KMS-11 (cell line): Measurements from ENCODE around the gene C15orf62.

Source experiments
- H2AFZ ChIP-seq: fragments of 200-600 bp; sonication (generic); 2 replicates; pipeline ENCODE4 v1.6.1; 2016; ENCODE audit warnings: antibody characterized with exemption, mixed run types, low read depth
- H3K27ac ChIP-seq: fragments of 200-600 bp; sonication (generic); 2 replicates; pipeline ENCODE4 v1.6.1; 2016; ENCODE audit warnings: mild to moderate bottlenecking, mixed run types
- H3K27me3 ChIP-seq: fragments of 200-600 bp; sonication (generic); 2 replicates; pipeline ENCODE4 v1.6.1; 2017; ENCODE audit warnings: mild to moderate bottlenecking, low read depth, mixed run types, moderate library complexity; ENCODE audit not compliant: insufficient read depth
- H3K36me3 ChIP-seq: fragments of 200-600 bp; sonication (generic); 2 replicates; pipeline ENCODE4 v1.6.1; 2017; ENCODE audit warnings: mild to moderate bottlenecking, mixed run types; ENCODE audit not compliant: insufficient read depth
- H3K4me1 ChIP-seq: fragments of 200-600 bp; sonication (generic); 2 replicates; pipeline ENCODE4 v1.6.1; 2016; ENCODE audit warnings: mild to moderate bottlenecking, low read depth, mixed run types; ENCODE audit not compliant: poor library complexity, severe bottlenecking
- H3K4me2 ChIP-seq: fragments of 200-600 bp; sonication (generic); 2 replicates; pipeline ENCODE4 v1.7.0; 2016; ENCODE audit warnings: mild to moderate bottlenecking, mixed run types
- H3K4me3 ChIP-seq: fragments of 200-600 bp; sonication (generic); IDR thresholded peaks from 2 replicates; pipeline ENCODE4 v1.6.1; 2017; ENCODE audit warnings: low read depth, low read length, mixed read lengths; ENCODE audit not compliant: insufficient read depth
- H3K79me2 ChIP-seq: fragments of 200-600 bp; sonication (generic); 2 replicates; pipeline ENCODE4 v1.6.1; 2016; ENCODE audit warnings: low read depth, mixed run types; ENCODE audit not compliant: insufficient read depth
- H3K9ac ChIP-seq: fragments of 200-600 bp; sonication (generic); 2 replicates; pipeline ENCODE4 v1.6.1; 2016; ENCODE audit warnings: mild to moderate bottlenecking, mixed run types
- H4K20me1 ChIP-seq: fragments of 200-600 bp; sonication (generic); 2 replicates; pipeline ENCODE4 v1.6.1; 2016; ENCODE audit warnings: mild to moderate bottlenecking, mixed run types; ENCODE audit not compliant: insufficient read depth
- TF ChIP-seq, protein P1 (sequence below): fragments of 200-600 bp; sonication (generic); conservative IDR thresholded peaks from 2 replicates; pipeline ENCODE4 v1.6.1; 2017; ENCODE audit warnings: low read depth, mild to moderate bottlenecking, antibody characterized with exemption, low read length, moderate library complexity, mixed read lengths

Gene C15orf62

GRCh38 chr15:40806672-40807027 lies 36.9 kb downstream of the C15orf62 start:
- Histone ChIP-seq H3K4me2 (peak overlapping the region; percentile 69), H3K9ac (peak overlapping the region; percentile 93), H3K27me3 (no peaks in the 10 kb centered on the region), H3K36me3 (no peaks in the 10 kb centered on the region), H3K79me2 (no peaks in the 10 kb centered on the region), H4K20me1 (no peaks in the 10 kb centered on the region), H3K4me3 (peak overlapping the region; percentile 42), H3K4me1 (peaks cover 11% of the 10 kb centered on the region), H2AFZ (peak overlapping the region; percentile 99), H3K27ac (peak overlapping the region; percentile 90)
- TF ChIP-seq, protein P1, sequence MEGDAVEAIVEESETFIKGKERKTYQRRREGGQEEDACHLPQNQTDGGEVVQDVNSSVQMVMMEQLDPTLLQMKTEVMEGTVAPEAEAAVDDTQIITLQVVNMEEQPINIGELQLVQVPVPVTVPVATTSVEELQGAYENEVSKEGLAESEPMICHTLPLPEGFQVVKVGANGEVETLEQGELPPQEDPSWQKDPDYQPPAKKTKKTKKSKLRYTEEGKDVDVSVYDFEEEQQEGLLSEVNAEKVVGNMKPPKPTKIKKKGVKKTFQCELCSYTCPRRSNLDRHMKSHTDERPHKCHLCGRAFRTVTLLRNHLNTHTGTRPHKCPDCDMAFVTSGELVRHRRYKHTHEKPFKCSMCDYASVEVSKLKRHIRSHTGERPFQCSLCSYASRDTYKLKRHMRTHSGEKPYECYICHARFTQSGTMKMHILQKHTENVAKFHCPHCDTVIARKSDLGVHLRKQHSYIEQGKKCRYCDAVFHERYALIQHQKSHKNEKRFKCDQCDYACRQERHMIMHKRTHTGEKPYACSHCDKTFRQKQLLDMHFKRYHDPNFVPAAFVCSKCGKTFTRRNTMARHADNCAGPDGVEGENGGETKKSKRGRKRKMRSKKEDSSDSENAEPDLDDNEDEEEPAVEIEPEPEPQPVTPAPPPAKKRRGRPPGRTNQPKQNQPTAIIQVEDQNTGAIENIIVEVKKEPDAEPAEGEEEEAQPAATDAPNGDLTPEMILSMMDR: no peak

- Histone ChIP-seq H3K79me2 (no peaks in the 10 kb centered on the region), H3K27me3 (no peaks in the 10 kb centered on the region), H4K20me1 (no peaks in the 10 kb centered on the region), H3K4me3 (peak within 1 kb of the TSS; percentile 42), H2AFZ (peak within 1 kb of the TSS; percentile 99), H3K36me3 (no peaks in the 10 kb centered on the region), H3K27ac (peak within 1 kb of the TSS; percentile 90), H3K9ac (peak within 1 kb of the TSS; percentile 93), H3K4me2 (peak within 1 kb of the TSS; percentile 69), H3K4me1 (peaks cover 11% of the 10 kb centered on the region)
- TF ChIP-seq, protein P1: no peak
These were observed 37.5 kb downstream of the C15orf62 start, which contains the start of the genes DNAJC17 and ZFYVE19 for GRCh38 chr15:40807028-40807887. DNAJC17 (minus strand) TSS chr15:40807473; CDS start chr15:40807446, 27 bp downstream. ZFYVE19 (plus strand) TSS chr15:40807089; CDS start chr15:40807590, 501 bp downstream.

DNA sequence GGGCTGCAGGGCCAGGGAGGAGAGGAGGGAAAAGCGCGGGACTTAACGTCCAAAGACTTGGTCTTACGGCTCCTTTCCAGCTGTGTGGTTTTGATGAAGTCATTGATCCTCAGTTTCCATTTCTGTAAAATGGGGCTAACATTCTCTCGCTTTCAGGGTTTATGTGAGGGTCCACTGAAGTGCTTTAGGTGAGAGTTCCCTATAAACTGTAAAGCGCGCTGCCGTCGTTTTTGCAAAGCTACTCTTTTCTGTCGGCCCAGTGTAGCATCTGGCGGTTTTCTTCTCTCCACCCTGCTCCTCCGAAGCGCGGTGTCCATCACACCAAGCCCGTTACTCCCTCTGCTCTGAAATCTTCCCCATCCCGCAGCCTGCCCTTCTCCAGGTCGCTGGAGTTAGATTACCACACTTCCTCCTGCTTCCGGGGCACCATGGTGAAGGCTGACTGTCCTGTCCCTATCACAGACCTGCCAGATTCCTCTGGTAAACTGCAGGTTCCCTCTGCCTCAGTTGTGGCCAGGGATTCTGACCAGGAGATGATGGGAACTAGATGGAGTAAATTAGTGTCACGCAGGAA lies 38.2 kb downstream of the C15orf62 start:
- Histone ChIP-seq H3K9ac (peak overlapping the region; percentile 93; the same call in 1 of the 2 replicates), H3K27me3 (no peaks in the 10 kb centered on the region), H4K20me1 (no peaks in the 10 kb centered on the region), H3K79me2 (no peaks in the 10 kb centered on the region), H3K36me3 (no peaks in the 10 kb centered on the region), H3K4me2 (peak overlapping the region; percentile 10), H3K4me3 (no peak overlapping the region), H2AFZ (peak overlapping the region; percentile 99; the same call in 1 of the 2 replicates), H3K4me1 (peaks cover 11% of the 10 kb centered on the region), H3K27ac (no peak overlapping the region)
- TF ChIP-seq, protein P1: no peak

DNA sequence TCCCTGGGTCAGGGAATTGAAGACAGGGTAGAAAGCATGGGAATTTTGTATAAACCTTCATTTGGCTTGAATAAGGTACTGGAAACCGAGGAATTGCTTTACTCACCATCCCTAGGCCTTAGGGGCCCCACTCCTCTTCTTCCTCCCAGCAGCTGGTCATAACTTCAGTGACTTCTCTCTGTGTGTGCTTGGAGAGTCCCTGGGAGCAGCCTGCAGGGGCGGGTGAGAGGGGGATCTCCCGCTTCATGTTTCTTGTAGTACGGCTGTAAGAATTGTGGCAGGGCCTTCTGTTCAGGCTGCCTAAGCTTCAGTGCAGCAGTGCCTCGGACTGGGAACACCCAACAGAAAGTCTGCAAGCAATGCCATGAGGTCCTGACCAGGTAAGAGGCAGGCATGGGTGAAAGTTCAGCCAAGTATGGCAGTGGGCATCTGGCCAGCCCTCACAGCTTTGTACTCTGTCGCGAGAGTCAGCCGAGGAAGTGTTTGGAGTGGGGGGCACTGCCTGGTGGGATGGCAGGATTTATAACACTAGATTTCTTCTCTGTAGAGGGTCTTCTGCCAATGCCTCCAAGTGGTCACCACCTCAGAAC lies 39.2 kb downstream of the C15orf62 start:
- TF ChIP-seq, protein P1: no peak
- Histone ChIP-seq H3K9ac (no peak overlapping the region), H2AFZ (no peak overlapping the region), H3K27ac (no peak overlapping the region), H3K4me1 (peaks cover 11% of the 10 kb centered on the region), H3K4me3 (no peak overlapping the region), H3K36me3 (no peaks in the 10 kb centered on the region), H3K4me2 (peak overlapping the region; percentile 10; the same call in 1 of the 2 replicates), H3K27me3 (no peaks in the 10 kb centered on the region), H3K79me2 (no peaks in the 10 kb centered on the region), H4K20me1 (no peaks in the 10 kb centered on the region)
